NCI-H146 (cell line): ENCODE data around the gene CATSPER3.
"Not testable (repeated sequence)": the region's sequence is repeated elsewhere in the genome, so short reads cannot be mapped to it uniquely, and the experiment has no call there.

Source experiments
- DNase-seq: peaks from one replicate; lab custom pipeline; 2025; lab: John Stamatoyannopoulos, UW

The CATSPER3 gene

DNA sequence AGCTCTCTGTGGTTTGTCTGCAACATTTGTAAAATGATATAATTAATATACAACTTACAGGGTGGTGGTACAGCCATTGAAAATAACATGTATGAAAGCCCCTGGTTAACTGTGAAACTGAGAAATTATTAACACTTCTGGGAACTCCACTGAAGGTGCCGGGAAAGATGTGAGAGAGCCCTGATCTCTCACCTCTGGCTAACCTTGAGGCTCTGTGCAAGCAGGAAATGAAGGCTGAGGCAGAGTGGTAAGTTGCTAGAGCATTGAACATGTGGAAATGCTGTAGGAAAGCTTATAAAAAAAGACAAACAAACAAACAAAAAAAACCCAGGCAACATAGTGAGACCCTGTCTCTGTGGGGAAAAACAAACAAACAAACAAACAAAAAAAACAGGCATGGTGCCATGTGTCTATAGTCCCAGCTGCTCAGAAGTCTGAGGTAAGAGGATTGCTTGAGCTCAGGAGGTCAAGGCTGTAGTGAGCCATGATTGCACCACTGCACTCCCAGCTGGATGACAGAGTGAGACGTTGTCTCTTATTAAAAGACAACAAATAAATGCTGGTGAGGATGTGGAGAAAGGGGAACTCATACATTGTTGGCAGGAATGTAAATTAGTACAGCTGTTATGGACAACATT, 7.5 kb downstream of the CATSPER3 start:
- DNase-seq = no peak

GRCh38 chr5:134975843-134976242, 8.1 kb downstream of the CATSPER3 start:
- DNase-seq = no peak

- no peak for DNase-seq
Observed at GRCh38 chr5:134976841-134977240, 9.1 kb downstream of the CATSPER3 start.

- no peak for DNase-seq
Observed at GRCh38 chr5:134979416-134979815, 11.7 kb downstream of the CATSPER3 start.

DNA sequence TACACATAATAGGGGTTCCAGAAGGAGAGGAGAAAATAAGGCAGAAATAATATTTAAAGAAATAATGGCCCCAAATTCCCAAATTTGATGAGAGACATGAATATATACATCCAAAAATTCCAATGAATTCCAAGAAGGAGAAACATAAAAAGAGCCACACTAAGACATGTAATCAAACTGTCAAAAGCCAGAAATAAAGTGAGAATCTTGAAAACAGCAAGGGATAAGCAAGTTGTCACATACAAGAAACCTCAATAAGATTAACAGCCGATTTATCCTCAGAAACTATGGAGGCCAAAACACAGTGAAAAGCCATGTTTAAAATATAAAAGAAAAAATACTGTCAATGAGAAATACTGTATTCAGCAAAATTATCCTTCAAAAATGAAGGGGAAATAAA, 14.5 kb downstream of the CATSPER3 start:
- DNase-seq = no peak

GRCh38 chr5:134989266-134989830, 21.6 kb downstream of the CATSPER3 start:
- DNase-seq = no peak

DNA sequence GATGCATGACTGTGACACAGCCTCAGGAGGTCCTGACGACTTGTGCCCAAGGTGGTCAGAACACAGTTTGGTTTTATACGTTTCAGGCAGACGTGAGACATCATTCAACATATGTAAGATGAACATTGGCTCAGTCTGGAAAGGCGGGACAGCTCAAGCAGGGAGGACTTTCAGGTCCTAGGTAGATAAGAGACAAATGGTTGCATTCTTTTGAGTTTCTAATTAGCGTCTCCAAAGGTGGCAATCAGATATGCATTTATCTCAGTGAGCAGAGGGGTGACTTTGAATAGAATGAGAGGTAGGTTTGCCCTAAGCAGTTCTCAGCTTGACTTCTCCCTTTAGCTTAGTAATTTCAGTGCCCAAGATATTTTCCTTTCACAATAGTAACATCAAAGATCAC, 22.5 kb downstream of the CATSPER3 start:
- not testable (repeated sequence) for DNase-seq

- DNase-seq = no peak
Observed at GRCh38 chr5:134992148-134992547, 24.4 kb downstream of the CATSPER3 start.

DNA sequence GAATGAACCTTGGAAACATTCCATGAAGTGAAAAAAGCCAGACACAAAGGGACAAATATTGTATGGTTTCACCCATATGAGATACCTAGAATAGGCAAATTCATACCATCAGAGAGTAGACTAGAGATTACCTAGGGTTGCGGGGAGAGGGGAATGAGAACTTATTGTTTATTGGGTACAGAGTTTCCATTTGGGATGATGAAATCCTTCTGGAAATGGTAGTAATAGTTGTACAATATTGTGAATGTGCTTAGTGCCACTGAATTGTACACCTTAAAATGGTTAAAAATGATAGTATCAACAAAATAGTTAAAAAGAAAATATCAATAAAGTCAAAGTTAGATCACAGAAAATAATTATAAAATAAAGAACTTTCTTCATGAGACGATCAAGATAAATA, 25.5 kb downstream of the CATSPER3 start:
- no peak for DNase-seq

- DNase-seq = no peak
Observed at GRCh38 chr5:134994560-134995156, 27.0 kb downstream of the CATSPER3 start.

DNA sequence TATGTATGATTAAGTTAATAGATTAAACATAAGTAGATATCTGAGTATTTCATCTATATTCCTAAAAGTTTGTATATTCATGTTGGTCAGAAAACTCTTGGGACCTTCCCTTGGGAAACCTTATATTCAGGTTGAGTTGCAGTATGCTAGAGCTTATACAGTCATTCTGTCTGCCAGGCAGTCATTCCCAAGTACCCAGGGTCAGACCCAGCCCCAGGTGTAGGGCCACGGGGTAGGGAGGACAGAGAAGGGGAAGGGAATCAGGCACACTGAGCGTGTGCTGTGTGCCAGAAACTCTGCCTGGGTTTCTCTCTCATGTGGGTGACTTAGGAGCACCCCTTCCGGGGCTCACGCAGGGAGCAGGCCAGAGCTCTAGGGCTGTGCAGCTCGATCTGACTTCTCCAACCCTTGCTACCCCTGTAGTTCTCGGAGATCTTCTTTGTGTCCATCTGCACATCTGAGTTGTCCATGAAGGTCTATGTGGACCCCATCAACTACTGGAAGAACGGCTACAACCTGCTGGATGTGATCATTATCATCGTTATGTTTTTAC, 28.2 kb downstream of the CATSPER3 start:
- DNase-seq = no peak

- no peak for DNase-seq
Observed at GRCh38 chr5:134997015-134997414, 29.3 kb downstream of the CATSPER3 start.

- not testable (repeated sequence) for DNase-seq
Observed at GRCh38 chr5:134998068-134998467, 30.4 kb downstream of the CATSPER3 start.

GRCh38 chr5:135004376-135004775, 36.7 kb downstream of the CATSPER3 start:
- DNase-seq = no peak

DNA sequence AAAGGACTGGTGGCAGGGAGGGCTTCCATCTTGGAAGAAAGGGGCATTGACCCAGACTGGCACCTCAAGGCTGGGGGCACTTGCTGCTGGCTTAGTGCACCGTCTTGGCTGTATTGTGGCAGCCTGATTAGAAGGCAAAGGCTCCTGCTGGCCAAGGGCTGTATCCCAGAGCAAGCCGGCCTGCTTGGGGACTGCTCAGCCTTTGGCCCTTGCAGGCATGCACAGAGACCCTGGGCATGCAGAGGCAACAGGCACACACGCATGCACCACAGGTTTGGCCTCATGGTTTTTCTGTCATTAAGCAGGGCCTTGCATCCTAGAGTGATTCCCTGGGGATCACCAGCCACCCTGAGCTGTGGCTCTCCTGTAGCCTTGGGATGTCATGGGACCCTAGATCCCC, 37.4 kb downstream of the CATSPER3 start:
- no peak for DNase-seq

GRCh38 chr5:135007305-135007704, 39.6 kb downstream of the CATSPER3 start:
- no peak for DNase-seq

DNA sequence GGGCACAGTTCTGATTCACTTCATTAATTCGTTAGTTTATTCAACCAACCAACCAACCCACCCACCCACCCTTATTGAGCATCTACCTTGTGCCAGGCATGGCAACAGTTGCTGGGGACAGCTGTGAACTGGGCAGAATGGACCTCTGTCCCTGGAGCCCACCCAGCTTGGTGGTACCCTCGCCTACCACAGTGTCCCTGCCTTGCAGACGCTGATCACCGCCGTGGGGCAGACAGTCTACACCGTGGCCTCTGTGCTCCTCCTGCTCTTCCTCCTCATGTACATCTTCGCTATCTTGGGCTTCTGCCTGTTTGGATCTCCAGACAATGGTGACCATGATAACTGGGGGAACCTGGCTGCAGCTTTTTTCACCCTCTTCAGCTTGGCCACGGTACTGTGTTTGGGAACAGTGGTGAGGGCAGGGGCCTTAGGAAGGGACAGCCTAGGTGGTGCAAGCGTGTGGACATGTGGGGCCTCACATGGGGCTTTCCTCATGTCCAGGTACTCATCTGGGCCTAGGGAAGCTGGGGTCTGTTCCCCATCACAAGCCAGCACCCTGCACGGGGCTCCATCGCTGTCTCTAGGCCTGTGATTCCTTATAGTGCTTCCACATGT, 40.1 kb downstream of the CATSPER3 start:
- DNase-seq = no peak

- DNase-seq = no peak
Observed at GRCh38 chr5:135008556-135008955, 40.8 kb downstream of the CATSPER3 start.

DNA sequence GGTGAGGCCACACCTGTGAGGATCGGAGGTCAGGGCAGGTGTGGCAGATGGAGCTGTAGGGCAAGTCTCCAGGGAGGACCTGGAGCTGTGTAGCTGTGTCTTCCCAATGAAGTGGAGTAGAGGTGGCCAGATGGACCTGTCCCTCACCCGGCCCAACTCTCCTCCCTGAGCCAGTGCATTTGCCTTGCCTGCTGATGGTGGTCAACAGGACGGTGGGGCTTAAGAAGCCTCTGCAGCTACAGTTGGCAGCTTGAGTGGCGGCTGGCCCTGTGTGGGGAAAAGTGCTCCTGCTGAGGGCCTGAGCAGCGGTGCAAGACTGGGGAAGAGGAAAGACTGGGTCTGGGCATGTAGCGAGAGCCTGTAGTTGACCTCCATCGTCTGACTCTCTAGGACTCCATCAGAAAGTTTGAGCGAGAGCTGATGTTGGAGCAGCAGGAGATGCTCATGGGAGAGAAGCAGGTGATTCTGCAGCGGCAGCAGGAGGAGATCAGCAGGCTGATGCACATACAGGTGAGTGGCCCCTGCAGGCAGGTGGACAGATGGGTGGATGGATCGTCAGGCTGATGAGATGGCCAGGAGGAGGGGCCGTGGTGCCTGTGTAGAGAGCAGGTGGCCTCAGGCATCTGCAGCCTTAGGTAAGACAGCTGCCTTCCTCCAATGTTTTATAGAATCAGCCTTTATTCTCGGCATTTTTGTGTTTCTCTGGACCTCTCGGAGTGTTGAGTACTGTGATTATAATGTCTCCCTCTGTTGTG, 41.5 kb downstream of the CATSPER3 start:
- peak; percentile 92 for DNase-seq

DNA sequence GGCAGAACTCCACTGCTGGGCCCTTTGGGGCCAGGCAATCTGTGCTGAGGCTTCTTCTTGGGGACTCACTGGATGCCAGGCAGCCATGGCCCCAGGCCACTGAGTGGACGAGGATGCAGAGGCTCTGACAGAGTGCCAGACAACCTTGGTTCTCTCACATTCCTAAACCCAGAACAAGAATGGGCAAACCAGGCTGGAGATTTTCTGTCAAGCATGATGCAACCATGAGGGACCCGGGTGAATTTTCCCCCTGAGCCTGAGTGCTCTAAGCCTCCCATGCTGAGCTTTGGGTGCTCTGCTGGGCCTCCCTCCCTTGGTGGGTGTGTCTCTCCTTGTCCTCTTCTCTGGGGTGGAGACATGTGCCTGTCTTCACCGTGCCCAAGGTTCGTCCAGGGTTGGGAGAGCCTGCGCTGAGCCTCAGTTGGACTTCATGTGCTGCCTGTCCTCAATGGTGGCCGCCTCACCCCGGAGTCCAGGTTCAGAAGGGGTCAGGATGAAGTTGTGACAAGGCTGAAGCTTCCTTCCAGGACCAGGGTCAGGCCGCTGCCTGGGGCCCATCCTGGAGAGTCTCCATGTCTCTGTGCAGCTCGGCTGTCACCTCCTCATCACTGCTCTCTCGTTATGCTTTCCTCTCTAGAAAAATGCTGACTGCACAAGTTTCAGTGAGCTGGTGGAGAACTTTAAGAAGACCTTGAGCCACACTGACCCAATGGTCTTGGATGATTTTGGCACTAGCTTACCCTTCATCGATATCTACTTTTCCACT, 42.2 kb downstream of the CATSPER3 start:
- DNase-seq = peak; percentile 65
